Activated CD8-positive, alpha-beta memory T cell treated with anti-CD3 and anti-CD28 coated beads for 1 hour (primary cell): ENCODE measurements around the gene ZC3H10.
"Not testable (repeated sequence)": the region's sequence is repeated elsewhere in the genome, so short reads cannot be mapped to it uniquely, and the experiment has no call there.

Experiments
- DNase-seq, 2 donors: peaks; one replicate each; pipeline ENCODE4 v3.0.0-alpha.2; 2020; ENCODE audit warnings: low read depth in 1 of 2; ENCODE audit errors: extremely low read depth in 1 of 2

ZC3H10 gene

DNA sequence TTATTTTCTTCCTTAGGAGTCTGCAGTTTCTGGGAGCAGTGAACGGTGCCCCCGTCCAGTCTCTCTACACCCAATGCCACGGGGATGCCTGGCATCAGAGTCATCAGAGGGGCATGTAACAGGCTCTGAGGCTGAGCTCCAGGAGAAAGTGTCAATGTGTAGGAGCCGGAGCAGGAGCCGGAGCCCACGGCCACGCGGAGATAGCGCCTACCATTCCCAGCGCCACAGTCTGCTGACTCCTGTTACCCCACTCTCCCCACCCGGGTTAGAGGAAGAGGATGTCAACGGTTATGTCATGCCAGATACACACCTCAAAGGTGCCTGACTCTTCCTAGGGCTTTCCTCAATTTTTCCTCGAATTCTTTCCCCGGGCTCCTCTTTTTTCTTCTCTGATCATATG is 17.0 kb upstream of the ZC3H10 start:
- no peak for DNase-seq

DNA sequence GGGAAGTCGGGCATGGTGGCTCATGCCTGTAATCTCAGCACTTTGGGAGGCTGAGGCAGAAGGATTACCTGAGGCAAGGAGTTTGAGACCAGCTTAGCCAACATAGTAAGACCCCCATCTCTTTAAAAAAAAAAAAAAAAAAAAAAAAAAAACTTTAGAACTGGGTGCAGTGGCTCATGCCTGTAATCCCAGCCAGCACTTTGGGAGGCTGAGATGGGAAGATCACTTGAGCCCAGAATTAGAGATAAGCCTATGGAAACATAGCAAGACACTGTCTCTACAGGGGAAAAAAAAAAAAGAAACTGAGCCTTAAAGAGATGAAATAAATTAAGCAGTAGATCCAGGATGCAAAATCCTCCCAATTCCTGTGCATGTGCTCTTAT is 15.4 kb upstream of the ZC3H10 start:
- no peak for DNase-seq

DNA sequence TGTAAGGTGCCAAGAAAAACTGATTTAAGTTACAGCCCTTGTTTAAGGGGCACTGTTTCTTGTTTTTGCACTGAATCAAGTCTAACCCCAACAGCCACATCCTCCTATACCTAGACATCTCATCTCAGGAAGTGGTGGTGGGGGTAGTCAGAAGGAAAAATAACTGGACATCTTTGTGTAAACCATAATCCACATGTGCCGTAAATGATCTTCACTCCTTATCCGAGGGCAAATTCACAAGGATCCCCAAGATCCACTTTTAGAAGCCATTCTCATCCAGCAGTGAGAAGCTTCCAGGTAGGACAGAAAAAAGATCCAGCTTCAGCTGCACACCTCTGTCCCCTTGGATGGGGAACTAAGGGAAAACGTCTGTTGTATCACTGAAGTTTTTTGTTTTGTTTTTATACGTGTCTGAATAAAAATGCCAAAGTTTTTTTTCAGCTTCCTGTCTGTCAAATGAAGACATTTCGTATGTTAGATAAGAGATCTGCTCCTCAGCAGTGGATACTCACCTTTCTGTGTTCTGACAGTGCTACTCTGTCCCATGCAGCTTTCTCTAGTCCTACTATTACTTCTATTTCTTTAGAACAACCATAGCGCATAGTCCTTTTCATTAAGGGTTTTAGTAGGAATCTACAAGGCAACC is 14.9 kb upstream of the ZC3H10 start:
- no peak for DNase-seq

DNA sequence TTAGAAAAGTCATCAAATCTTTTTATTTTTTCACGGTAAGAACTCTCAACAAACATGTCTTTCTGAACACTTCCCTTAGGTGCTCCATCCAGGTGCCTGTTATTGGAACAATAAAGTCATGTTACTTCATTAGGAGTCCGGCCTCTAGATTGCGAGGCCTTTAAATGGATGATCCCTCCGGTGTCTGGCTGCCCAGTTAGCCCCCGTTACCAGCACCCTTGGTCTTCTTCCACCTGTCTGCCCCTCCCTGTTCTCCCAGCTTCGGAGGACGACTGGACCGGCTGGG is 14.3 kb upstream of the ZC3H10 start:
- no peak for DNase-seq

DNA sequence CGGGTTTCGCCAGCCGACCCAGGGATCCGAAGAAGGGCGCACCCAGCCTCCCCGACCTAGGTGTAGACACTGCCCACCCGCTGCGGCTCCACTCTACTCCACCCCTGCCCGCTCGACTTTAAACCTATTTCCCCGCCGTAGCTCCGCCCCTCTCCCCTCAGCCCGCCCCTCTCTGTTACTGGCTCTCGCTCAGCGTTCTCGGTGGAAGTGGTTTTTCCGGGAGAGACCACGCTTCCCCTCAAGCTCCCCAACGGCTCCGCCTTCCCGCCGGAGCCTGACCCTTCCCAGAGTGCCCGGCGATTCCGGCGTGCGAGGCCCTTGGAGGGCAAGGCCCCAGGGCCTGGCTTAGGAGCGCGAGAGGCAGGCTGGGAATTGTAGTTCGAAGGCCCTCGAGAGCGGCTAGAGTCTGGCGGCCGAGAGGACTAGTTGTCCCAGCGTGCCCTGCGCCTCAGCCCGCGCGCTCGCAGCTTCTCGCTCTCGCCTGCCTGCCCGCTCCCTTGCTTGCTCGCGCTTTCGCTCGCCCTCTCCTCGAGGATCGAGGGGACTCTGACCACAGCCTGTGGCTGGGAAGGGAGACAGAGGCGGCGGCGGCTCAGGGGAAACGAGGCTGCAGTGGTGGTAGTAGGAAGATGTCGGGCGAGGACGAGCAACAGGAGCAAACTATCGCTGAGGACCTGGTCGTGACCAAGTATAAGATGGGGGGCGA is 13.8 kb upstream of the ZC3H10 start, which contains the start of gene PA2G4:
PA2G4 (plus strand) TSS at position 451 of the 706 bp plus-strand sequence; CDS start at position 630, 179 bp downstream.
- peak; percentile 85 to 88 for DNase-seq

DNA sequence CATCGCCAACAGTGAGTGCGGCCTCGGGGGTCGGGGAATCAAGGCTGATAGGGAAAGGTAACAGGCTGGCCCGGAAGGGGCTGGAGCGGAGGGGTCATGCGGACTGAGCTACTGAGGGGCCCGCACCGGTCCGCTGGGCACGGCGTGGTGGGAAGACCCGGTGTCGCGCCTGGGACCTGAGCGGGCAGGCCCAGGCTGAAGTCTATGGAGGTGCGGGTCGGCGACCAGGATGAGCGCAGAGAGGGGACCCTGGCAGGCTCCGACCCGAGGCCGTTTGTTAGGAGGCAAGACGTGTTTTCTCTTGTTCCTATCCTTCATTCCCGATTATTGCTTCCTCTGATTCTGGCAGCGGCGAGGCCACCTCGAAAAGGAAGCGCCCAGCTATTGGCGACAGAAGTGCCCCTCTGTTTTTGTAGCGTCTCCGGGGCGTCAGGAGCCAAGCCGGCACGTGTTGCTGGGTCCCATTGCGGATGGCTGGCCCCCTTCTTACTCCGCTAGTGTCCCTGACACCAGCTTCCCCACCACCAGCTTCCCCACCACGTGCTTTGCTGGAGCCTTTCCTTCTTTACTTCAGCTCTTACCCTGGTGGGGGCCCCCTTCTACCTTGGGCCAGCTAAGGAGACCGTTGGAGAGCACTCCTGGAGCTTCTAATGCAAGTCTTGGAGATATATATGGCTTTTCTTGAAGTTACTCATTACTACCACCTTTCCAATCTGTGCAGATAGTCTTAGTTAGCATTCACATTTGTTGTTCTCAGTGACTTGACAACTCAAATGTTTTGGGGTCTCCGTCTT is 13.1 kb upstream of the ZC3H10 start:
- DNase-seq = no peak

DNA sequence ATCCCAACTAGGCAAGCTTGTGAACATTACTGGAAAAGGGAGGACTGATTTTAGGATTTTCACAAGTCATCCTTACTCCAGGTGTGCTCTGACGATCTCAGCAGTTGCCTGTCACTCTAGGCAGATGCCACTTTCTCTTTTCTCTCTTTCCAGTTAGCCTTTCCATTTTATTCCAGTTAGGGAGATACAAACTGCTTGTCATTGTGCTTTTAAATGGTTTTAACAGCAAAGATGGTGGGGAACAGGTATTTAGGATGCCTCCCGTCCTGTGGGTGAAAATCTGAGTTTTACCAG is 12.5 kb upstream of the ZC3H10 start:
- no peak for DNase-seq

DNA sequence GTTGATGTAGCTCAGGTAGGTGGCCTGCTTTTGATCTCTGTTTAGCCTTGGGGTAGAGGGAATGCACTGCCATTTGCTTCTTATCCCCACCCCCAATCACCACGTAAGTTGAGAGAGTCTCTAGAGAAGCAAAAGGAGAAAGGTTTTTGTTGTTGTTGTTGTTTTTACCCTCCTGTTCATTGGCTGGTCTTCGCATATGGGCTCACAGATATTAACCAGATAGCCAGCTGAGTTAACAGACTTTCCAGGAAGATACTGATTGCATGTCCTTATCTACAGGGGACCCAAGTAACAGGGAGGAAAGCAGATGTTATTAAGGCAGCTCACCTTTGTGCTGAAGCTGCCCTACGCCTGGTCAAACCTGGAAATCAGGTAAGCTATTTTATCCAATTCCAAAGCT is 10.8 kb upstream of the ZC3H10 start:
- DNase-seq = no peak

DNA sequence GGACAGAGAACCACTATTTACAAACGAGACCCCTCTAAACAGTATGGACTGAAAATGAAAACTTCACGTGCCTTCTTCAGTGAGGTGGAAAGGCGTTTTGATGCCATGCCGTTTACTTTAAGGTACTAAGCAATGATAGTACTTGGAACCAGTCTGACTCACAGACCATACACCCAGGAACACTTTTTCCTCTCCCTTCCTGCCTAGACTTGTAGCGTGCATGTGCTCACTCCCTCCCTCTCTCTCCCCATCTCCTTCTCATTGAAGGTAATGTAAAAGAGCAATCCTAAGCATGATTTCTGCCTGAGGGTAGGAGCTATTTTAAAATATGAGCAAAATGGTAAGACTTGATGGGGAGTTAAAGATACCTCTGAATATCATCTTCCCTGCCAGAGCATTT is 7.5 kb upstream of the ZC3H10 start:
- DNase-seq = no peak

DNA sequence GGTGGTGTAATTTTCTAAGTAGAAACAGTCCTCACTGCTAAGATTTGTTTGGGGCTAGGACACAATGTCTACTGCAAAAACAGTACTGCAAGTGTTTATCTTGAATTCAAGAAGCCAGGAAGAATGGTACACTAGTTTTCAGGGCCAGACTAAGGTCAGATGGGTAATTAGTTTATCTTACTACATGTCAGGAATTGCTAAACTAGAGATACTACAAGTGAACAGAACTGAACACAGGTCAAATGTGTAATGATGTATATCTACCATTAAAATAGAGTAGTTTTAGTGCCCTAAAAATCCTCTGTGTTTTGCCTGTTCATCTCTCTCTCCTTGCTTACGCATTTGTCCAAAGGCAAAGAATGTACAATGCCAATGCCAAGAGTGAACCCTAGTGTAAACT is 4.0 kb upstream of the ZC3H10 start:
- no peak for DNase-seq

DNA sequence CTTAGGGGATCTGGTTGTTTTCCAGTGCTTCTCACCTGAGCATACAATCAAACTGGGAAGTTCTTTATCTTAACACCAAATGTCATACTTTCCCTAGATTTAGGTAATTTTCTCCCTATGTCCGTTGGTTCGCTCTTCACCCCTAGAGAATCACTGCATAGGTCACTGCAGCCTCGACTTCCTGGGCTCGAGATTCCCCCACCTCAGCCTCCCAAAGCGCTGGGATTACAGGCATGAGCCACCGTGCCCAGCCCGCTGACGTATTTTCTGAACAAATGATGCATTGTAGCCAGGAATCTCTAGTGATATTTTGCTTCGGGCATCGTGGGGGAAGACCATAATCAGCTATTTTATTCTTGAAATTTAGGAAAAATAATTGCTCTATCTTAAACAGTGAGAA is 2.7 kb upstream of the ZC3H10 start:
- no peak for DNase-seq

DNA sequence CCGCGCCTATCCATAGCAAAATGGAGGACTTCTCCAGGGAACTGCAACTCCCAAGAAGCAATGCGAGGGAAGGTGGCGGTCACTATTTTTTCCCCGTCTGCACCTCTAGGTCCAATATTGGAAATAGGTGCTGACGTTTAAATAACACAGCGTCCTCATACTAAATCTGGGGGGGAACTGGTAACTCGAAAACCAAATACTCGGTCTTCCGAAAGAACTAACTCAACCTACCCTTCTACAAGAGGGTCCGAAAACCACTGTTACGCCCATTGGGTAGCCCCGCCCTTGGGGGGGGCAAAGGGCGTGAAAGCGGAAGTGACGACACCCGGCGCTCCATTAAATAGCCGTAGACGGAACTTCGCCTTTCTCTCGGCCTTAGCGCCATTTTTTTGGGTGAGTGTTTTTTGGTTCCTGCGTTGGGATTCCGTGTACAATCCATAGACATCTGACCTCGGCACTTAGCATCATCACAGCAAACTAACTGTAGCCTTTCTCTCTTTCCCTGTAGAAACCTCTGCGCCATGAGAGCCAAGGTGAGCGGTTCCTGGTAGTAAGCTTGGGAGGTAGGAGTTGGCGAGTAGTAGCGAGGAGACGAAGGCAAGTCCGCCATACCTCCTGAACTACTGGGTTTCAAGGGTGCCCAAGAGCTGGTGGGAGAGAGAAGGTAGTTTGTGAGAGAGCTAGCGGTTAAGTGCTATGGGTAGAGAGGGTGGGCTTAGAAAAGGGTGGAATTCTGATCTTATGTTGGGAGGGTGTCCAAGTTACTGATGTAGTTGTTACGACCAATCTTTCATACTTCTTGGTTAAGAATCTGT is 1.6 kb upstream of the ZC3H10 start, which contains the start of gene RPL41:
RPL41 (plus strand) TSS at position 367 of the 815 bp plus-strand sequence.
- peak; percentile 81 to 89 for DNase-seq

DNA sequence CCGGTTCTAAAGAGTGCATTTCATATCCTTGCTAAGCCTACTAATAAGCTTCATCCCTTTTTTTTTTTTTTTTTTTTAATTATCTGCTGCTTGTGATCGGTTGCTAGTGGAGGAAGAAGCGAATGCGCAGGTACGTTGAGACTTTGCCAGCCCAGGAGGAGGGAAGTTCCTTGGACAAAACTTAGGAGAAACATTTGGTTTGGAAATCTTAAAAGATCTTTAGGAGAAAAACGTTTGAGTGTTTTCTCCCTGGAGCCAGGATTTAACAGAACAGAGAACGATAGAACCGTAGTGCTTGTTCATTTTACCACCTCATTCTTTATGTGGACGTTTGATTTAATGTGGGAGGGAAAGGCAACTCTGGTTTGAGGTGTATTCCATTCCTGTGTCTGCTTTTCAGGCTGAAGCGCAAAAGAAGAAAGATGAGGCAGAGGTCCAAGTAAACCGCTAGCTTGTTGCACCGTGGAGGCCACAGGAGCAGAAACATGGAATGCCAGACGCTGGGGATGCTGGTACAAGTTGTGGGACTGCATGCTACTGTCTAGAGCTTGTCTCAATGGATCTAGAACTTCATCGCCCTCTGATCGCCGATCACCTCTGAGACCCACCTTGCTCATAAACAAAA is 872 bp upstream of the ZC3H10 start:
- DNase-seq = not testable (repeated sequence)

DNA sequence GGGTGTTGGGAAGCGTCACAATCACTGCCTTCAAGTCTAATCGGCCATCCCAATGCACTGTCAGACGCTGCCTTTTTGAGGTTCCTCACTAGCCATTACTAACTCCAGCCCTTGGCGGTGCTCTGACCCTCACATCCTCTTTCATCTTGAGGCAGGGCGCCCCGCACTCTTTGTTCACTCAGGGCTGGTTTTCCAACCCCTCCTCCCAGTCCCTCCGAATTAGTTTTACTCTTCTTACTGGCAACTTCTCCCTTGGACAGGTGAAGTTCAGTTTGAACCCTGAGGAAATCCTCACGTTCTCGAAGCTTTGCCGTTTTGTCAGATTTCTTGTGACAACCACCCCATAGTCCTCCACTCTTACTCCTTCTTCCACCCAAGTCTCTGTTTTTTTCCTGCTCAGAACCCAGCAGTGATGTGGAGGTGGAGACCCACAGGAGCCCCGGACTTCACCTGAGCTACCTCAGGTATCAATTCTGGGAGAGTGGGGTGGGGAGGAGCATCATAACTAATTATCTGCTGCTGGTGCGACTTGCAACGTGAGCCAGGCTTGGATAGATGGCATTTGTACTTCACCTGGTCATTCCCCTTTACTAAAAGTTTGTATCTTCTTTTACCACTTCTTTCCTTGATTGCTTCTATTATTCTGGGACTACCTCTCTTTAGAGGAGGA is 757 bp downstream of the ZC3H10 start:
- no peak for DNase-seq

DNA sequence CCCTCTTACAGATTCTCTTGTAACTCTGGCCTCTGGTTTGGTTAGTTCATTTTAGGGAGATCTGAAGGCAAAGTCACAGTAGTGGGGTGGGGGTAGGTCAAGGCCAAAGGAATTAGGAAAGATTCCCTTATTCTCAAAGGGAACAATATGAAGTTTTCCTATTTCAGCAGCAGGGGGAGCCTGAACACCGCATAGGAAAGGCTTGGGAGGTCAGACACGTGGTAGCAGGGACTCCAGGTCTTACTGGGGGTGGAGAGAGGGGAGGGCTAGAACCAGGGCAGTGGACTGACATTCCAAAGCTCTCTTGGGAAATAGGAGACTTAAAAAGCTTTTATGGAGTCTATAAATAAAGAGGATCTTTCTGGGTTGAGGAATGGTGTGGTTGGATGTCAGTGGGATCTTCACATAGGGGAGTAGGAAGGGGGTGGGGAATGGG is 1.3 kb downstream of the ZC3H10 start:
- DNase-seq = no peak

DNA sequence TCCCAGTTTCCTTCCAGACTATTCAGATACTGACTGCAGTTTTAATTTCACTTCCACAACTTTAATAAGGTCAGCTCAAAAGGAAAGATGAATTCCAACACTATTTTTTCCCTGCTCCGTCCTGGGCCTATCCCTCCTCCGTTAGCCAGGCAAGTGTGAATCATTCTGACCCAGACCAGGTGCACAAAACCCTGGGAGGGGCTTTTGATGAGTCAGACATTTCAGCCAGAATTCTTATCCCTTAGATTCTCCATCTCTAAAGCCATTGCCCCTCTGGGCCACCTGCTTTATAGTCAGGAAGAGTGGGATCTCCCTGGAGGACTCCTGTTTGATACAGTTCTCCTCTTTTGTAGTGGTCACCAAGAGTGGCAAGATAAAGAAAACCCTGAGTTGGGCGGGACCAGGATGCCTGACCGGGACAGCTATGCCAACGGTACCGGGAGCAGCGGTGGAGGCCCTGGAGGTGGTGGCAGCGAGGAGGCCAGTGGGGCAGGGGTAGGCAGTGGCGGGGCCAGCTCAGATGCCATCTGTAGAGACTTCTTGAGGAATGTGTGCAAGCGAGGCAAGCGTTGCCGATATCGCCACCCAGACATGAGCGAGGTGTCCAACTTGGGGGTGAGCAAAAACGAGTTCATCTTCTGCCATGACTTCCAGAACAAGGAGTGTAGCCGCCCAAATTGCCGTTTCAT is 2.2 kb downstream of the ZC3H10 start:
- DNase-seq = no peak

DNA sequence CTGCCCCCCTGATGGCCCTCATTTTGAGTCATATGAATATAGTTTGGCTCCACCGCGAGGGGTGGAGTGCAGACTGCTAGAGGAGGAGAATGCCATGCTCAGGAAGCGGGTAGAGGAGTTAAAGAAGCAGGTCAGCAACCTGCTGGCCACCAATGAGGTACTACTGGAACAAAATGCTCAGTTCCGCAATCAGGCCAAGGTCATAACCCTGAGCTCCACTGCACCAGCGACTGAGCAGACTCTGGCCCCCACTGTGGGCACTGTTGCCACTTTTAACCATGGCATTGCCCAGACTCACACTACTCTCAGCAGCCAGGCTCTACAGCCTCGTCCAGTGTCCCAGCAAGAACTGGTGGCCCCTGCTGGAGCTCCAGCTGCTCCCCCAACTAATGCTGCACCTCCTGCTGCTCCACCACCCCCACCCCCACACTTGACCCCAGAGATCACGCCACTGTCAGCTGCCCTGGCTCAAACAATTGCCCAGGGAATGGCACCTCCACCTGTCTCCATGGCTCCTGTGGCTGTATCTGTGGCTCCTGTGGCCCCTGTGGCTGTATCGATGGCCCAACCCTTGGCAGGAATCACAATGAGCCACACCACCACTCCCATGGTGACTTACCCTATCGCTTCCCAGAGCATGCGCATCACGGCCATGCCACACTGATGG is 3.3 kb downstream of the ZC3H10 start:
- no peak for DNase-seq

DNA sequence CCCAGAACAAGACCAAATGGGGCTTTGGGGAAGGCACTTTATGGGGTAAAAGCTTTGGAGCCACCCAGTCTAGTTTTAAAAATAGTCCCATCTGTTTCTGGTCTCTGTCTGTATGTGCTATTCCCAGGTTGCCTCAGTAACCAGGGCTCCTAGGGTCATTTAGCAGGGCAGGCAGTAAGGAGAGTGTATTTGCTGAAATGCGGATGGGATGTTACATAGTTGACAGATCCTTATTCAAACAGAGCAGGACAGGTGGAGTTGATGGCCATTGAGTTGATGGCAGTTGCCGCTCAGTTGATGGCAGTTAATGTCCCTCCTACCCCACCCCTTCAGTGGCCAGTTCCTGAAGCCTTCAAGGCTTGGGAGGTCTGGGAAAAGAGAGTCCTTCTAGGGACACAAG is 4.6 kb downstream of the ZC3H10 start:
- DNase-seq = no peak

DNA sequence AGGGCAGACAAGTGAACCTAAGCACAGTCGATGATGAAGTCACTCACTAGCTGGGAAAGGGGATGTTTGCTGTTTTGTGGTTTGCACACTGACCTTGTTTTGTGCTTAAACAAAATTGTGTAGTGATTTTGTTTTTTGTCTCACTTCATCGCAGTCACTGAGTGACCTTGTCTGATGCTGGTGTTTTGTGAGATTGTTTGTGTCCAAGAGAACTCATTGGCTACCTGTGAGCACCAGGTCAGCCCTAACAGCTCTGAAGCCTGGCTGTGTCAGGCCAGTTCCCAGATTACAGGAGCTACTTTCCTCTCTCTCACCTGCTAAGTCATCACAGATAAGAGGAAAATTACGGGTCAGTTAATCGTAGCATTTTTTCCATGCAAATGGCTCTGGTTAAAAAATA is 6.1 kb downstream of the ZC3H10 start:
- no peak for DNase-seq
